ENCODE data around the gene MEP1B.
"Not testable (repeated sequence)": the region's sequence is repeated elsewhere in the genome, so short reads cannot be mapped to it uniquely, and the experiment has no call there.

The MEP1B gene

DNA sequence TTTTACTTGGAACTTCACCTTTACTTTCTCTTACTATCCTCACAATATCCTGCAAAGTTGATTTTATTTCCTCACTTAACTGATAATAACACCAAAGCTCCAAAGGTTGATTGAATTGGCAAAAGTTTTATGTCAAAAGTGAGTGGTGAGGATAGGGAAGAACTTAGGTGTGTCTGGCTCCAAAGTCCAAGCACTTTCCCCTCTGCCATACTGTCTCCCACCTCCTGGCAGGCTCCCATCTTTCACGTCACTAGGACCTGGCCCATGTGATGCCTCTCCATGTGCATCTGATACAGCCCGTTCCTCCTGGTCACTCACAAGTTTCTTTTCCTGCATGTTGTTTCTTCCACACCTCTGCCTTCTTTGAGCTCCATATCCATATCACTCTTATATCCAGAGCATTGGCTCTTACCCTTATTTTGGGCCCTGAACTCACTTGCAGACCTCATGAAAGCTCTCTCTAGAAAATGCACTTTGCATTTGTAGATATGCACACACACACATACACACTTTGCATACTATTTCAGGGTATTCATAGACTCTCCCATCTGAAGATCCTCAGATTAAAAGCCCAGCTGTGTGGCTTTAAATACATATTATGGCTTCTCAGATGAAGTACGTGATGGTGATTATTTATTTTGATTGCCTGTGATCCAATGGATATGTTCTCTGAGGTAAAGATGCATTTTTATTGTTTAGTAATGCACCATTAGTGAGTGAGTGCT lies 12.3 kb downstream of the MEP1B start:
- in situ Hi-C loops (cut with MboI; ENCODE audit: low pct_unique_long_range_greater_than_20kb, low sequenced_read_pairs): no loop called here
- DNase-seq: no peak

DNA sequence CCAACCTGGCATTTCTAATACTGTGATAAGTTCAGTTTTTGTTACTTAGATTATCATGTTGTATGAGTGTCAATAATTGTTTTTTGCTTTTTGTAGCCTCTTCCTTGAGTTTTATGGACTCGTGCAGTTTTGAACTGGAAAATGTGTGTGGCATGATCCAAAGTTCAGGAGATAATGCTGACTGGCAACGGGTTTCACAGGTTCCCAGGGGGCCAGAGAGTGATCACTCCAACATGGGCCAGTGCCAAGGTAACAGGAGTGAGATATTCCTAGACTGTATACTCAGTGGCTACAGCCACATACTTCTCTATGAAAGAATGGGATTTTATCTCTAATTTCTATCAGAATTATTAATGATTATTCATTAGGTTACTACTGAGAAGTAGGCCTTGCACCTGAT lies 18.2 kb downstream of the MEP1B start:
- in situ Hi-C loops (cut with MboI; ENCODE audit: low pct_unique_long_range_greater_than_20kb, low sequenced_read_pairs): no loop called here

DNA sequence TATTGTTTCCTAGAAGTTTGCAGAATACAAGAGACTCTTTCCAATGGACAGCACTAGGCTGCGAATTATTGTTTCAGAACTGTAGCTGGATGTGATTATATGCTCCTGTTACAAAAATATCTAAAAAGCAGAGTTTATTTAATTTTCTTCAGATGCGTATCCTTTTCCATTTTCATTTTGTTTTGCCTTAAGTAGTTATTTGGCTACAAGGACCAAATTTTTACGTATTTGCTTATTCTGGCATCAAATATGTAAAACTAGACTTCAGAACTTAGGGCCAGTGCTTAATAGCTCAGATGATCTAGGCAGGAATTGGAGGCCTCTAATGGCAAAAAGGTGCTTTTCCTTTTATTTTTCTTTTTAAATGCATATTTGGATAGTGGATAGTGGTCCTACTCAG lies 18.7 kb downstream of the MEP1B start:
- in situ Hi-C loops (cut with MboI; ENCODE audit: low pct_unique_long_range_greater_than_20kb, low sequenced_read_pairs): no loop called here
- DNase-seq: no peak

More for the DNA sequence above, 18.2 kb downstream of the MEP1B start:
- DNase-seq: no peak

DNA sequence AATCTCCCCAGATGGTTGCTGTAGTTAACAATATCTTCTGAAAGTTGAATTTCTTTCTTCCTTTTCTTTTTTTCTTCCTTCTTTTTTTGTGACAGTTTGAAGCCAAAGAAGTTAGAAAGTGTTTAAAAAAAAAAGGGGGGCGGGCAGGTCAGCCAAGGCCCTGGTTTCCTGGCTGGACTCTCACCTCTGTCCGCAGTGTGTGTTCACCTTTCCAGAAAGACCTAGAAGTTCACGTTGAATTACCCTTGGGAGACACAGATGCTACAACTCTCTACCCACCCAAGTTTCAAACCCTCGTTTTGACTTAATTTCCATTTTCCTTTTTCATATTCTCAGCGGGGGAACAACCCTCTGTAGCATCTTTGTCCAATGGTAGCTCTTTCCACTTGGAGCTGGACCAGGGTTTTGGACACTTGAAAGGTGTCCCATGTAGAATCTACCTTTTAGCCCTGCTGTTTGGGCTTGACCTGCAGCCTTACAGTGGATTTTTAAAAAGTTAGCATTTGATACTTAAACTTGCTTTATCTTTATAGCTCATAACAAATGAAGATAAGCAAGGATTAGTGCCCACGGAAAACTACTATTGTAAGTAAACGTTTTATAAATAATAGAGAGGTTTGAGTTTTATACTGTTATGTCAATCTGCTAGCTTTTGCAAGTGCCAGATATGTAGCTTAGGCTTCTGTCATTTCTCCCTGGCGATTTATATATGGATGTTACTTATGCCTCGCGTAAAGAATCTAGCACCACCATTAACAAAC lies 20.0 kb downstream of the MEP1B start:
- in situ Hi-C loops (cut with MboI; ENCODE audit: low pct_unique_long_range_greater_than_20kb, low sequenced_read_pairs): no loop called here
- no peak for DNase-seq

DNA sequence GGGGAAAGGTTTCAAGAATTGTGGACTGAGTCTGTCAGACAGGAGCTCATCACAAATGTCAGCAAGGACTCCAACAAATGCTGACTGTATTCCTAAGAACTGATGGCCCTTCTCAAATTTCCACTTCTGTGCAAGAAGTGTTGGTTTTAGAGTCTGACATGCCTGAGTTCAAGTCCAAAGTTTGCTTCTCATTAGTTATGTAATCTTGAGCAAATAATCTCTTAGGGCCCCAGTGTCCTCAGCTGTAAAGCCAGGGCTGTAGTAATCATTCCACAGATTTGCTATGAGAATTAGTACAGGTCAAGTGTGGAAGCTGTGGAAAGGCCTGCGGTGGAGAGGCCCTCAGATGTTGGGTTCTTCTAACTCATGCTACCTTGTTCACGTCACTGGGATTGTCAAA lies 23.9 kb downstream of the MEP1B start:
- no peak for DNase-seq
- in situ Hi-C loops (cut with MboI; ENCODE audit: low pct_unique_long_range_greater_than_20kb, low sequenced_read_pairs): no loop called here

DNA sequence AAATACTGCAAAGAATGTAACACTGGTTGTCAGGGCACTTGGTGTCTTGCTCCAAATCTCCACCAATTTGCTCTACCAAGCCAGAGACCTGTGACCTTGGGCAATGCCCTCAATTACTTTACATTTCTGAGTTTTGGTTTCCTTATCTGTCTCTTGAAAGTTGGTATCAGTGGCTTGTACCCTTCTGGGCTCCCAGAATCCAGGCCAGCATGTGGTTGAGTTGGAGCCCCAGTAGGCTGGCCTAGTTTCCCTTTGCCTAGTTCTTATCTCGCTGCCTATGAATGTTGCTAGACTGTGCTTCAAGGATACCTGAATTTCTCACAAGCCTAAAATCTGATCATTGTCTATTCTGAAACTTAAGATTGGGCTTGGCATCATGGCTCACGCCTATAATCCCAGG lies 26.6 kb downstream of the MEP1B start:
- in situ Hi-C loops (cut with MboI; ENCODE audit: low pct_unique_long_range_greater_than_20kb, low sequenced_read_pairs): no loop called here
- no peak for DNase-seq

DNA sequence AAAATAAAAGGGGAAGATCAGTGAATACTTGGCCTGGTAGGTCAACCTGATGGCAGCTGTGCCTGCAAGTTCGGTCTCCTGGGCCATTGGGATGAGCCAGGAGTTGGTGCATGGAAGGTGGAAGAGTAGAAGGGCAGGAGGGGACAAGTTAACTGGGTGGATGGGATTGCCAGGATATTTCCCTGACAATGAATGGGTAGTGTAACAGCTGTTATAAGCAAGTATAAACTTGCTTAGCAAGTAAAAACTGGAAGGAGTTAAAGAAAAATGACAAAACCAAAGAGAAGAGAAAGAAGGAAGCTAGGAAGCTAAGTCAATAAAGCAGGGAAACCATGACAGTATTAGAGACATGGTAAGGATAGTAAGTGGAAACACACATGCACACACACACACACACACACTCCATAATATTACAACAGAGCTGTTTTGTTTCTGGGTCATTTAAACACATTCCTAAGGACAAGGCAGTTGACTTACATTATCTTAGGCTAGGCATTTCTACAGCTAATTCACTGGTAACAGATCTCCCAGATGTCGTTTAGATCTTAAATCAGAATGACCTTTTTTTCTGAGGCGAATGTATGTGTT lies 29.7 kb downstream of the MEP1B start:
- in situ Hi-C loops (cut with MboI; ENCODE audit: low pct_unique_long_range_greater_than_20kb, low sequenced_read_pairs): no loop called here
- no peak for DNase-seq

DNA sequence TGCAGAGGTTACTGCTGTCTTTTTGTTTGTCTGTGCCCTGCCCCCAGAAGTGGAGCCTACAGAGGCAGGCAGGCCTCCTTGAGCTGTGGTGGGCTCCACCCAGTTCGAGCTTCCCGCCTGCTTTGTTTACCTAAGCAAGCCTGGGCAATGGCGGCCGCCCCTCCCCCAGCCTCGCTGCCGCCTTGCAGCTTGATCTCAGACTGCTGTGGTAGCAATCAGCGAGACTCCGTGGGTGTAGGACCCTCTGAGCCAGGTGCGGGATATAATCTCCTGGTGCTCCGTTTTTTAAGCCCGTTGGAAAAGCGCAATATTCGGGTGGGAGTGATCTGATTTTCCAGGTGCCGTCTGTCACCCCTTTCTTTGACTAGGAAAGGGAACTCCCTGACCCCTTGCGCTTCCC lies 43.5 kb downstream of the MEP1B start:
- in situ Hi-C loops (cut with MboI; ENCODE audit: low pct_unique_long_range_greater_than_20kb, low sequenced_read_pairs): not testable (repeated sequence)

DNA sequence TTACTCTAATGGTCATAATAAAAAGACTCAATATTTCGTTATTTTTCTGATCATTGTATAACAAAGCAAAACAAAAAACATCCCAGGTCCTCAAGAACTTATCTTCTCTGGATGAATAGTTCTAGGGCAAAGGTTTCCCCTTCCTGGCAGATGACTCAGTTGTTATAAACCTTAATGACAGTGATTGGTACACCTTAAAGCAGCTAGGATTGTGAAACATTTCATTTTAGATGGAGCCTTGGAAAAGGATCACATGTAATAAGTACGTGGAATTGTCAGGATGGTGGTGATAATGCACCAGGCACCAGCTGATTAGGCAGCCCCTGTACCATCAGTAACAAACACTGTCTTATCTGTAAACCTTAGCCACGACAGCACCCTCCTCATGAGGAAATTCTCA lies 47.2 kb downstream of the MEP1B start:
- in situ Hi-C loops (cut with MboI; ENCODE audit: low pct_unique_long_range_greater_than_20kb, low sequenced_read_pairs): no loop called here
- no peak for DNase-seq

More for the DNA sequence above, 43.5 kb downstream of the MEP1B start:
- DNase-seq: not testable (repeated sequence)

DNA sequence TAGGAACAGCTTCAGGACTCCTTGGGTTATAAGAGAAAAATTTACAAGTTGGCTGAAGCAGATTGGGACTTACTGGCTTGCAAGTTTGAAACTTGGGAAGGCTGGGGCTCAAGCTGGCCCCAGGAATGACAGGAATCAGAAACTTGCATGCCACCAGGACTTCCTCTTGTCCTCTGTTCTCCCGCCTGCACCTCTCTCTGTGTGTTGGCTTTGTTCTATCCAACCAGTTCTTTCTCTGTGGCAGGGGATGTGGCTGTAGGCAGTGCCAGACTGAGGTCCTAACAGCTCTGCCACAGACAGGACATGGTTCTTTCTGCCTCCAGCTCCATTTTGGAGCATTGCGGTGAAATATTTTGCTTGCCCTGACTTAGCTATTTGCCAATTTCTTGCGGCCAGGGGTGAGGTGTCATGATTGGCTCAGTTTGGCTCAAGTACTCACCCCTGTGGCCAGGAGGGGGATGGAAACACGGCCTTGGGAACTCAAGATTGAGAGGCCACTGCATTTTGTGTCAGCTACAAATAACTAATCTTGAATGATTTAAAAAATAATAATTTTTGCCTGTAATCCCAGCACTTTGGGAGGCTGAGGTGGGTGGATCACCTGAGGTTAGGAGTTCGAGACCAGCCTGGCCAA lies 48.9 kb downstream of the MEP1B start:
- in situ Hi-C loops (cut with MboI; ENCODE audit: low pct_unique_long_range_greater_than_20kb, low sequenced_read_pairs): no loop called here
- DNase-seq: no peak

DNA sequence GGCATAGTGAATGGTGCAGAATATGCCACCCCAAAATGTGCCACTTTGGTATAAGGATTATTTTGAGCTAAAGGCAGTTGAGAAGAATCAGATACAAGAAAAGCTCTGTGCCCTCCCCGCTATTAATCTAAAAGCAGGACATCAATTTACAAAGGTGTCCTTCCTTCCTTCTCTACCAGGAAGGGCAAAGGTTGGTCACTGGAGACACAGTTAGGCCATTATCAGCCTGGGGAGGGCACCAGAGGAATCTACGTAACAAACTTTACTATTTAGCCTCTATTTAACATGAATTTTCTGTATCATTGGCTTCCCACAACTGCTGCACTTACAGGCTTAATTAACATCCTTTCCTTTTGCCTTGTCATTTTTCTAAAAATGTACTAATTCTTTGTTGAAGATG lies 52.6 kb downstream of the MEP1B start:
- in situ Hi-C loops (cut with MboI; ENCODE audit: low pct_unique_long_range_greater_than_20kb, low sequenced_read_pairs): no loop called here
- no peak for DNase-seq

DNA sequence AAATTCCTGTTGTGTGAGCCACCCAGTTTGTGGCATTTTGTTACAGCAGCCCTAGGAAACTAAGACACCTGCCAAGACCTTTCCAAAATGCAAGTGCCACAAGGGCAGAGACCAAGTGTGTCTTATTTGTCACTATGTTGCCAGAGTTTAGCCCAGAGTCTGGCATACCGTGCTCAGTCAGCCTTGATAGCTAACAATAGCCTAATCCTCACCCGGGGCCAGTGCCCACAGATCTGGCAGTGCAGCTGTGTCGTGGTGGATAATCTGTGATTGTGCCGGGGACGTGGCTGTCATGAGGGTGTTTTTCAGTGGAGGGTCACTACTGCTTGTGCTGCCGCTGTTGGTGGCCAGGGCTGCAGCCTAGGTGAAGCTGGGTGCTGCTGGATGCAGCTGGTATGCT lies 53.5 kb downstream of the MEP1B start:
- in situ Hi-C loops (cut with MboI; ENCODE audit: low pct_unique_long_range_greater_than_20kb, low sequenced_read_pairs): no loop called here
- no peak for DNase-seq

DNA sequence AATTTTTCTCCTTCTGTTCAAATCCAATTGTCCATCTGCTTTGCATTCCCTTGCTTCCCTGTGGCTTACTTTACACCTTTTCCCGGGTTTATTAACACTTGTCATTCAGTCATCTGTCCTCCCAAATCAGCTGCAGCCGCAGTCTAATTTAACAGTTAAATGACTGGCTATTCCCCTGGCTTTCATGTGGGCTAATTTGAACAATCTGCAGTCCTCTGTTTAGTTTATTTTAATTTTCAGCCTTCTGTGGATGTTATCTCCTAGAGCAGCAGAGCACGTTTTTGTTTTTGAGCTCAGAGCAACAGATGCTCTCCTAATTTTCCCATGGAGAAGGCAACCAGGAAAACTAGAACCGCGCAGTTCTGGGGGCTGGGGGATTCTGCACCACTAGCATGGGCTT lies 55.0 kb downstream of the MEP1B start:
- no peak for DNase-seq
- in situ Hi-C loops (cut with MboI; ENCODE audit: low pct_unique_long_range_greater_than_20kb, low sequenced_read_pairs): no loop called here

DNA sequence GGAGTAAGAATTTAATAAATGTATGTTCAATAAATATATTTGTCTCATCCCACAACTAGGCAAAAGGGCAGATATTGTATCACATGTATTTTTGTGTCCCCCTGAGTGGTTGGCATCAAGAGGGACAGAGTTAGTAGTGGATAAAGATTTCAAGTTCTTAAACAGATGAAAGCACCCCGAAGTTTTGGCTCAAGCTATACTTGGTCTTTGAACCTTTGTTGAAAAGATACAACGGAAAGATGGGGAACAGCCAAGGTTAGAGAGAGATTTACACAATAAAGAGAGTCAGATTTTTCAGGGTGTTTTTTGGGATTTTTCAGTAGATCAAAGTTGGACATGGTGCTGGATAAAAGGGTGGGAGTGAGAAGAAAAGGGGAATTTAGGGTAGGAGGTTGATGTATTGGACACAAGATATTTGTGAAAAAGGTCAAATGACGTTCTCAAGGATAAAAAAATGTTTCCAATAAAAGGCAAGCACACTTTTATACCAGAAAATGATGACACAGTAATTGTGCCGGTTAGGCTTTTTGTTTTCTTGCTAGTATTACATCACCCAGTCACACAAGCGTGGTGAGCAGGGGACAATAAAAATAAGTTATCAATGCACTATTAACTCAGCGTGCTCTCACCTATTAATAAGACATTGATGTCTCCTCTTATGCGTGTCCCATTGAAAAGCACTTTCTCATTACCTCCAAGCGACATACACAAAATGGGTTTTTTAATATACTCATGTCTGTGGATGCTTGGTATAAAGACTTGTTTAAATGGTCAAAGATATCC lies 59.5 kb downstream of the MEP1B start:
- DNase-seq: no peak
- in situ Hi-C loops (cut with MboI; ENCODE audit: low pct_unique_long_range_greater_than_20kb, low sequenced_read_pairs): no loop called here

DNA sequence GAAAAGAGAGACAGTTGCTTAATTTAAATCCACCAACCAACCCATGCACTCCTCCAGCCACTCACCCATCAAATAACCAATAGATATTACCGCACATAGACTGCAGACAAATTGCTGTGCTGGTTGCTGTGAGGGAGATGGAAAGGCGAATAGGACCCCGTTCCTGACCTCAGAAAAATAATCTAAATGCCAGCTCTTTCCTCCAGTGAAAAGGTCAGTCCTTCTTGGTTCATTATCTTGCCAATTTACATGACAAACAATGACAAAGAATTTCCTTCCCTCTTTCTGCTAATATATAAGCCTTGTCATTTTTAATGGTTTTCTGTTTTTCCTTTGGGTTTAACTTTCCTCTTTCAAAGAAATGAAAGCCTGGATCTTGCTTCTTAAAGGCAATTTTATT lies 61.6 kb downstream of the MEP1B start:
- in situ Hi-C loops (cut with MboI; ENCODE audit: low pct_unique_long_range_greater_than_20kb, low sequenced_read_pairs): no loop called here

DNA sequence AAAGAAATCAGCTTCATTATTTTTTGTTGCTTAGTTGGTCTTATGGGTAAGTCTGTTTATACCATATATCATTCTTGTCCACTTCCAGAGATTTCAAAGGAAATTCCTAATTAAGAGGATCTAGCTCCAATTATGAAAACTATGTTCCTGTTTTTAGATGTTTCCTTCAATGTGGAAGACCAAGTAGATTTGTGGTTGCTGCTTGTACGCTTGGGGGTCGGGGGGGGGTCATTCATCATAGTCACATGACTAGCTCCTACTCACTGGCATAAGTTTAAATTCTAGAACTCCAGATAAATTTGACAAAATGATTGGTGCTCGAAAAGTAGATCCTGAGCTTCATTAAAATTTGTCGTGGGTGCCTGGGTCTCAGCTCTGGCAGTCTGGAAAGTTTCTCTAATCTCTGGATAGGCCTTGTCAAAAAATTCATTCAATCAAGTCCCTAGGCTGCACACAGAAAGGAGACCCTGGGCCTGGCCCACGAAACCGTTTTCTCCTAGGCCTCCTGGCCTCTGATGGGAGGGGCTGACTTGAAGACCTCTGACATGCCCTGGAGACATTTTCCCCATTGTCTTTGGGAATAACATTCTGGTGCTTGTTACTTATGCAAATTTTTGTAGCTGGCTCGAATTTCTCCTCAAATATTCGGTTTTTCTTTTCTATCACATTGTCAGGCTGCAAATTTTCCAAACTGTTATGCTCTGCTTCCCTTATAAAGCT lies 62.5 kb downstream of the MEP1B start:
- in situ Hi-C loops (cut with MboI; ENCODE audit: low pct_unique_long_range_greater_than_20kb, low sequenced_read_pairs): no loop called here
- DNase-seq: no peak

More for the DNA sequence above, 61.6 kb downstream of the MEP1B start:
- no peak for DNase-seq

DNA sequence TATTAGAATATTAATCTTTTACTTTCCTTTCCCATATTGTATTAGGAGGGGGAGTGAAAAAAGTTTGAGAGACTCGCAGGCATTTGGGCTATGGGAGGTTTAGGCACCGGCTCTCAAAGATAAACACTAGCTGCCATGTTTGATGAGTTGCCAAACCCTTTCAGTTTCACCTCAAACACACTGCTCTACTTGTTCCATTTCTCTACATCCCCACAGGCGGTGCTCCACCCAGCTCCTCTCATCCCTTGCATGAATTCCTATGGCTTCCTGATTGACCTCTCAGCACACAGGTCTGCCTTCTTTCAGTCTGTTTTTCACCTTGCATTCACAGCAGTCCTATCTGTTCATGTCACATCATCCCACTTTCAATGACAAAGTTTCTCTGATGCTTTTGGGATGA lies 65.7 kb downstream of the MEP1B start:
- in situ Hi-C loops (cut with MboI; ENCODE audit: low pct_unique_long_range_greater_than_20kb, low sequenced_read_pairs): no loop called here

DNA sequence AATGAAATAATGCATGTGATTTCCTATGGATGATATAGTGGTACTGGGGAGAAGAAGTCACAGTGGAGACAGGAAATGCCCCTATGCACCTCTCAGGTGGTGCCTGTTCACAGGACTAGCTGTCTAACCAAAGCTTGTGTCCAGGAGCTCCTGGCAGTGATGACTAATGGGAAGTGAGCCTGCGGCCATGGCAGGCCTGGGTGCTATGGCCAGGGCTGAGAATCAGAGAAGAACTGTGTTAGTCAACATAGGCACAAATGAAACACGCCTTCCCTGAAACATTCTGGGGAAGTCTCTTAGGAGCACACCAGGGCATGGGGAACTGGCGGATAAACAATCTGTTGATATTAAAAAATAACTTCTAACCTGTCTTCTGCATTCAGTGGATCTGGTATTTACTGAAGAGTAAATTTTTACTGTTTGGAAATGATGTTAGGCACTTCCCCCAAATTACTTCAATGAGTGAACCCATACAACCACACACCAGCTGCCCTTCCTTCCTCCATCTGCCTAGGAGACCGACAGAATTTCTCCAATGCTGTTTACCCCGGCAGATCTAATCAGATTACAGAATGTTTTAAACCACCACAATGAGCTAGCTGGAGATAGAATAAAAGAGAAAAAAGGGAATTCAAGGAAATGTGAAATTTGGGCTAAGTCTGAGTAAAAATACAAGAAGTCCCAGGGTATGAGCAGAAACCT lies 67.4 kb downstream of the MEP1B start:
- DNase-seq: peak; percentile 4

More for the DNA sequence above, 65.7 kb downstream of the MEP1B start:
- no peak for DNase-seq

More for the DNA sequence above, 67.4 kb downstream of the MEP1B start:
- in situ Hi-C loops (cut with MboI; ENCODE audit: low pct_unique_long_range_greater_than_20kb, low sequenced_read_pairs): no loop called here

Data from KBM-7 (cell line).